DND-41 (cell line): Measurements from ENCODE around the gene HDAC4.
A peak's percentile ranks its signal among the peaks of the same experiment; 100 is the strongest.

Source experiments
- ATAC-seq: fragments of 200-7000 bp; cut with Tn5 transposase; 3 replicates; pipeline ENCODE4 v1.9.1; 2021; ENCODE audit warnings: low read depth; ENCODE audit not compliant: insufficient read depth
- DNase-seq: peaks from one replicate; pipeline ENCODE4 v3.0.0-alpha.2; 2020
- H2AFZ ChIP-seq: 2 replicates; pipeline ENCODE4 v1.6.0; 2012; ENCODE audit warnings: low read depth, low read length
- H3K27ac ChIP-seq: 2 replicates; pipeline ENCODE4 v1.5.1; 2012; ENCODE audit warnings: low read length, inconsistent platforms
- H3K27me3 ChIP-seq: fragments of 200-600 bp; sonication (generic); 2 replicates; pipeline ENCODE4 v1.6.0; 2012; ENCODE audit warnings: low read length, mild to moderate bottlenecking, inconsistent platforms; ENCODE audit not compliant: insufficient read depth, poor library complexity
- H3K36me3 ChIP-seq: 2 replicates; pipeline ENCODE4 v1.5.1; 2012; ENCODE audit warnings: low read length, inconsistent platforms; ENCODE audit not compliant: insufficient read depth
- H3K4me1 ChIP-seq: 2 replicates; pipeline ENCODE4 v1.5.1; 2012; ENCODE audit warnings: mild to moderate bottlenecking, low read length; ENCODE audit not compliant: insufficient read depth
- H3K4me2 ChIP-seq: 2 replicates; pipeline ENCODE4 v1.6.0; 2012; ENCODE audit warnings: mild to moderate bottlenecking, moderate library complexity, low read length, inconsistent platforms; ENCODE audit not compliant: insufficient read depth
- H3K4me3 ChIP-seq, 2 experiments: fragments of 200-600 bp in 1 of 2; shearing (Covaris generic) in 1 of 2; 2 replicates each; pipeline ENCODE4 v1.5.1; 2012 to 2016; ENCODE audit warnings: inconsistent platforms in 2 of 2, low read length in 2 of 2, mild to moderate bottlenecking in 2 of 2, low read depth in 1 of 2, moderate library complexity in 1 of 2
- H3K79me2 ChIP-seq: 2 replicates; pipeline ENCODE4 v1.6.0; 2012; ENCODE audit warnings: low read length, inconsistent platforms; ENCODE audit not compliant: insufficient read depth
- H3K9ac ChIP-seq: 2 replicates; pipeline ENCODE4 v1.6.0; 2012; ENCODE audit warnings: low read depth, mild to moderate bottlenecking, inconsistent platforms, low read length, moderate library complexity
- H3K9me3 ChIP-seq: 2 replicates; pipeline ENCODE4 v1.5.1; 2012; ENCODE audit warnings: low read length, moderate library complexity, mild to moderate bottlenecking, inconsistent platforms; ENCODE audit not compliant: insufficient read depth, severe bottlenecking
- H4K20me1 ChIP-seq: 2 replicates; pipeline ENCODE4 v1.6.0; 2012; ENCODE audit warnings: low read length; ENCODE audit not compliant: insufficient read depth
- CTCF ChIP-seq: IDR thresholded peaks from 2 replicates; pipeline ENCODE4 v1.5.1; 2012; ENCODE audit warnings: borderline replicate concordance, low read length, moderate library complexity, mild to moderate bottlenecking; ENCODE audit not compliant: poor library complexity, severe bottlenecking; ENCODE audit errors: extremely low read depth
- EZH2 ChIP-seq: IDR thresholded peaks from 3 replicates; pipeline ENCODE4 v1.6.1; 2012; ENCODE audit warnings: borderline replicate concordance, low read depth, mild to moderate bottlenecking, moderate library complexity, low read length, inconsistent platforms; ENCODE audit not compliant: severe bottlenecking

The HDAC4 gene

GRCh38 chr2:239421851-239422250 lies 21.0 kb upstream of the HDAC4 start:
- H3K4me3 ChIP-seq, result no peak overlapping the region
- H3K79me2 ChIP-seq, result no peaks in the 10 kb centered on the region
- no peak overlapping the region for H3K9ac ChIP-seq
- no peak overlapping the region for H3K27ac ChIP-seq
- DNase-seq, result no peak
- H3K36me3 ChIP-seq, result no peaks in the 10 kb centered on the region
- ATAC-seq, result no peak
- H3K4me2 ChIP-seq, result no peak overlapping the region
- H3K9me3 ChIP-seq, result no peaks in the 10 kb centered on the region
- H3K27me3 ChIP-seq, result no peaks in the 10 kb centered on the region
- no peak for TF ChIP-seq CTCF
- no peak for TF ChIP-seq EZH2
- H4K20me1 ChIP-seq, result no peaks in the 10 kb centered on the region
- no peak overlapping the region for H2AFZ ChIP-seq
- no peaks in the 10 kb centered on the region for H3K4me1 ChIP-seq

GRCh38 chr2:239420082-239420481 lies 19.3 kb upstream of the HDAC4 start:
- no peaks in the 10 kb centered on the region for H3K4me1 ChIP-seq
- DNase-seq, result no peak

DNA sequence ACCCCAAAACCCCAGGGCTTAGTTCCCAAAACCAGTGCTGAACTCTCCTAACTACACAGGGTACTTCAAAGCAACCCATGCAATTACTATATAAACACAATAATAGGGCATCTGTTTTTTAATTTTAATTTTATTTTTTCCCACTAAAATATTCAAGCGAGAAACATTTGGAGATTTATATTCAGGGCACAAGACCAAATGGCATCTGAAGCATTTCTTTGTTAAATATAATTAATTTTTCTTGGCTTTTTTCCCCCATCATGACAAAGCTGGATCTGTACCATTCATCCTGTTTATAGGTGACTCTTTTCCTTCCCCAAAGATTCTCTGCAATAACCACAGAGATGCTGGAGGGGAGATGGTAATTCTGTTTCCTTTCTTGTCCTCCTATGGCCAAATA lies 18.1 kb upstream of the HDAC4 start:
- ATAC-seq (no peak), DNase-seq (no peak)
- Histone ChIP-seq H3K27me3 (no peaks in the 10 kb centered on the region), H3K79me2 (no peaks in the 10 kb centered on the region), H2AFZ (no peak overlapping the region), H3K4me1 (no peaks in the 10 kb centered on the region), H3K27ac (no peak overlapping the region), H3K4me3 (no peak overlapping the region), H3K9me3 (peaks cover 19% of the 10 kb centered on the region), H3K36me3 (no peaks in the 10 kb centered on the region), H3K4me2 (no peak overlapping the region), H3K9ac (no peak overlapping the region), H4K20me1 (no peaks in the 10 kb centered on the region)
- TF ChIP-seq EZH2 (no peak), CTCF (no peak)

More at GRCh38 chr2:239420082-239420481, 19.3 kb upstream of the HDAC4 start:
- Histone ChIP-seq H3K79me2 (no peaks in the 10 kb centered on the region), H3K4me3 (no peak overlapping the region), H3K36me3 (no peaks in the 10 kb centered on the region), H3K27ac (no peak overlapping the region), H2AFZ (no peak overlapping the region), H4K20me1 (no peaks in the 10 kb centered on the region), H3K4me2 (no peak overlapping the region), H3K9me3 (peaks cover 8% of the 10 kb centered on the region), H3K9ac (no peak overlapping the region), H3K27me3 (no peaks in the 10 kb centered on the region)
- ATAC-seq, result no peak
- TF ChIP-seq CTCF (no peak), EZH2 (no peak)

DNA sequence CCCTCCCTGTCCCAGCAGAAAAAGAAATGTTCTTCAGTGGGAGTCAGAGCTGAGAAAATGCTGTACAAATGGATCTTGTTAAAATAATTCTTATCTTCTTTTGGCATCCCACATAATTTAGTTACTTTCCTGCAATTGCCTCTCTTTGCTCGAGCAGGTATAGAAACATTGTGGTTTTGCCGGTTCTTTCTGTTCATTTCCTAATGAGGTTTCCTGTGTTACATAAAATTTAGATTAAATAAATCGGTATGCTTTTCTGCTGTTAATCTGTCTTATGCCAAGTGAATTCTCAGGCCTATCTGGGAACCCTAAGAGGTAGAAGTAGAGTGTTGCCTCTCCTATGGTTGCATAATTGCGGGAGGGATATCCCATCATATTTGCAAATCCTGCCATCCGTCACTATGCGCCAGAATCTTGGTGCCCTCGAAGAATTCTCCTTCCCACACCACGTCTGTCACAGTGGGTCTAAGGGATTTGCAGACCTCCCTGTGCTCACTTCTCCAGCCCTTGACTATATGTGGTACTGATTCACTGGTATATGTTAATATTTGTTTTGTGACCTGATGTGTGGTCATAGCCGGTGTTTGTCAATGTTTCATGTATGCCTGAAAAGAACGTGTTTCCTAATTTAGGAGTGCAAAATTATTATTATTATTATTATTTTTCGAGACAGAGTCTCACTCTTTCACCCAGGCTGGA lies 12.2 kb upstream of the HDAC4 start:
- H3K4me2 ChIP-seq, result no peak overlapping the region
- no peaks in the 10 kb centered on the region for H4K20me1 ChIP-seq
- no peaks in the 10 kb centered on the region for H3K79me2 ChIP-seq
- no peak overlapping the region for H3K9ac ChIP-seq
- H3K4me1 ChIP-seq, result peaks cover 9% of the 10 kb centered on the region
- peak; percentile 17; the same call in 1 of the 3 replicates for ATAC-seq
- no peak overlapping the region for H3K27ac ChIP-seq
- no peaks in the 10 kb centered on the region for H3K36me3 ChIP-seq
- TF ChIP-seq EZH2 (no peak), CTCF (no peak)
- DNase-seq, result no peak
- peaks cover 22% of the 10 kb centered on the region for H3K9me3 ChIP-seq
- no peaks in the 10 kb centered on the region for H3K27me3 ChIP-seq
- no peak overlapping the region for H2AFZ ChIP-seq
- H3K4me3 ChIP-seq, result no peak overlapping the region
